GM04503 (cell line): ENCODE results near the gene PDE11A.
"Not testable (repeated sequence)": the region's sequence is repeated elsewhere in the genome, so short reads cannot be mapped to it uniquely, and the experiment has no call there.

Source experiments
- DNase-seq: peaks from one replicate; pipeline ENCODE4 v3.0.0-alpha.2; 2012; ENCODE audit warnings: low read depth

PDE11A gene

DNA sequence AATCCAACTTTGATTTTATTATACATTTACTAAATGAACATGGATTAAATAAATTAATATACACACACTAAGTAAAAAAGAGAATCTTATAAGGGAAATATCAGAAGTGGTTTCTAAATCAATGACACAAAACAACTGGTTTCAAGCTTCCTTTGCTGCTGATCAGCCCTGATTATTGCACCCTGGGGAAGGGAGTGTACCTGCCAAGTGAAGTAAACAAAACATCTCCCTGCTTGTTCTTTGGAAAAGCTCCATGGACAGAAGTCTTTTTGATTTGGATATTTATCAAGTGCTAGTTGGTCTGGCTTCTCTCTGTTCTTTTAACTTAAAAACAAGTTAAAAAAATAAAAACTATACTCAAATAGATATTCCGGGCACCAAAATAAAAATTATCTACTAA, 190.1 kb downstream of the PDE11A start:
- DNase-seq: no peak

DNA sequence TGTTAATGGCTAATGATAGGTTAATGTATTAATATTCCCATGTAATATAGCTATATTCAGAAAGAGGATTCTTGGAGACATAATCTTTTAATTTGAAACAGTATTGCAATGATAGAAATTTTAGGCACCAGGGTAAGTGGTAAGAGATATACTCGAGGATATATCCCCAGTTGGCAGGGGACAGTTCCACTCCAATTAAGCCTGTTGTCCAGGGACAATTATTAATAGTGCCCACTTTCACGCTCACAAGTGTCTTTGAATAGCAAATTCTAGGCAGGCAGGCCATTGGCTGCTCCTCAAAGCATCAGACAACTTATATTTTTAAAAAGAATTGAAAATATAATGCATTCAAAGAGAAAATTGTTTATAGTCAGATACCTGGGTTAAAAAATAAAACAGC, 190.7 kb downstream of the PDE11A start:
- DNase-seq: no peak

DNA sequence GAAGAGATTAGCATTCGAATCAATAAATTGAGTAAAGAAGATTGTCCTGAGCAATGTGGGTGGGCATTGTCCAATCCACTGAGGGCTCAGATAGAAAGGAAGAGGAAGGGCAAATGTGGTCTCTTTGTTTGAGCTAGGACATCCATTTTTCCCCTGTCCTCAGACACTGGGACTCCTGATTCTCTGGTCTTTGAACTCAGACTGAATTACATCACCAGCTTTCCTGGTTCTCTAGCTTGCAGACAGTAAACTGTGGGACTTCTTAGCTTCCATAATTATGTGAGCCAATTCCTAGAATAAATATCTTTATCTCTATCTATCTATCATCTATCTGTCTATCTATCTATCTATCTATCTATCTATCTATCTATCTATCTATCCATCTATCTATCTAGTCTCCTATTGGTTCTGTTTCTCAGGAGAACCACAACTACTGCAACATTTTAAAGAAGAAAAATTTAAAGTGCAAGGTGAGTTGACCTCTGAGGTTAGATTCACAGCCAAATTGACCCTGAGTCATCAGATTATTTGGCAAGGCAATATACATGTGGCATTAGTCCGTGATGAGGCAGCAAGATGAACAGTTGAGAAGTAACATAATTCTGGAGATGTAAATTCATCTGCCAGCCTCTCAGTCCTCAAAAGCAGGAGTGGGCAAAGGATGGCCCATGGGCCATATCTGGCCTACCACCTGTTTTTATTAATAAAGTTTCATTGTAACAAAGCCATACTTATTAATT, 191.4 kb downstream of the PDE11A start:
- DNase-seq: no peak

DNA sequence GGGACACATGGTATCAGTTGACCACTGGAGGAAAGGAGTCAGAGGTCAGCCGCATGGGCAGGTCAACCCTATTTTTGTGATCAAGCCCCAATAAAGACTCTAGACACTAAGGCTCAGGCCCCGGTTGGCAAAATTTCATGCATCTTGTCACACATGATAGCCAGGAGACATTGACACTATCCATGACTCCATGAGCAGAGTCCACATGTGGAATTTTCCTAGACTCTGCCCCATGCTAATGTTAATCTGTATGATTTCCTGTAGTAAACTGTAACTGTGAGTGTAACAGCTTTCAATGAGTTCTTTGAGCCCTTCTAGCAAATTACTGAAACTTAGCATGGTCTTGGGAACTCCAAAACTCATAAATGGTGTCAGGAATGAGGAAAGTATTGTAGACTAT, 192.3 kb downstream of the PDE11A start:
- DNase-seq: no peak

- DNase-seq: no peak
These were observed 195.6 kb downstream of the PDE11A start for GRCh38 chr2:177876950-177877349.

- no peak for DNase-seq
These were observed 197.9 kb downstream of the PDE11A start for GRCh38 chr2:177874686-177875085.

DNA sequence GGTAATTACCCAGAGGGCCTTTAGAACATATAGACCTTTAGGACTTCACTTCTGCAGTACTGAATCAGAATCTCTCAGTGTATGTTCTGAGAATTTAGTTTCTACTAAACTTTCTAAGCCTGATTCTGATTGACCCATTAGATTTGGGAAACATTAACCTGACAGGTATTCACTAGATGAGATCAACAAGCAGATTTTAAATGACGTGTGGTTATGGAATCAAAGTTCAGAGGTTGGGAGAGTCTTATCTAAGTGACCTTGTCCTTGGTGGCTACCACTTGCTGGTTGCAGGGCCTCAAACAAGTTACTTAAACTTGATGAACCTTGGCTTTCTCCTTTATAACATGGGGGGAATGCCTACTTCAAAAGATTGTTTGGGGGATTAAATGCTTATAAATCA, 198.7 kb downstream of the PDE11A start:
- DNase-seq: no peak

DNA sequence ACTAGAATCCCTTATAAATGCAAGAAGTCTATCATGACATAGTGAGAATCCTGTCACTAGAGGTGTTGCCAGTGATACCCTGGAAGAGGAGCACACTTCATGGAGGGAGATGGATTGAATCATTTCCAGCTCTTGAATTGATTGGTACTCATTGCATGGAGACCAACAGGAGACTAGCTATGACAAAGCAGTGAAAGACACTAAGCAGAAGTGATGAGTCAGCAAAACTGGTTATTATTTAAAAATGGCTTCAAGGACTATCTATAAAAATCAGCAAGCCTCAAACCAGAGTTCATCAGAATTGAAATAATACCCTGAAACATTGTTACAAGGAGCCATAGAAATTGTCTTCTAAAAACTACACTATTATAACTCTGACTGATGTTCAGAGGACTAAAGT, 200.3 kb downstream of the PDE11A start:
- DNase-seq: no peak

- DNase-seq: no peak
These were observed 202.7 kb downstream of the PDE11A start for GRCh38 chr2:177869912-177870311.

- DNase-seq: no peak
These were observed 203.4 kb downstream of the PDE11A start for GRCh38 chr2:177869209-177869608.

DNA sequence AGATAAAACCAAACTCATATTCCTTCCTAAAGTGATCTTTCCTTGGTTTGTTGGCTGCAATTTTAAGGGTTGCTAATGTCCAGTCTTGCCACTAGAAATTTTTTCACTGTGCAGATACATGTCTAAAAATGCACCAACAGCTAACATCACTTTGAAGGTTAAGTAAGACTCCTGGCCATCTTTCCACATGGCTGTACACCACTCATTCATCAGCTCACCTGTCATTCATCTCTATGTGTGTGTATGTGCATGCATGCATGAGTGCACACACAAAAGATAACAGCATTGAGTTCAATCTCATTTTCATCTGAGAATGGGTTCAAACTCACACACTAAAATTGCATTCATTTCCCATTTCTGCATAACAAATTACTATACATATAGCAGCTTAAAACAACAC, 203.8 kb downstream of the PDE11A start:
- DNase-seq: no peak

DNA sequence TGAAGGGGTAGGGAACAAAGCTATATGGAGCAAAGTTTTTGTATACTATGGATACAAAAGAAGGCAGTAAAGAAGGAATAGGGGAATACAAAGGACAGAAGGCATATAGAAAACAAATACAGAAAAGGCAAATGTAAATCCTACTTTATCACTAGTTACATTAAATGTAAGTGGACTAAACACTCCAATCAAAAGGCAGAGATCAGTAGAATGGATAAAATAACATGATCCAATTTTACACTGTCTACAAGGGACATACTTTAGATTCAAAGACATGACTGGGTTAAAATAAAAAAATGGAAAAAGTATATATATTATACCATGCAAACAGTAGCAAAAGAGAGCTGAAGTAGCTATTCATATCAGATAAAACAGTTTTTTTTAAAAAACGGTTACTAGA, 215.0 kb downstream of the PDE11A start:
- DNase-seq: no peak

DNA sequence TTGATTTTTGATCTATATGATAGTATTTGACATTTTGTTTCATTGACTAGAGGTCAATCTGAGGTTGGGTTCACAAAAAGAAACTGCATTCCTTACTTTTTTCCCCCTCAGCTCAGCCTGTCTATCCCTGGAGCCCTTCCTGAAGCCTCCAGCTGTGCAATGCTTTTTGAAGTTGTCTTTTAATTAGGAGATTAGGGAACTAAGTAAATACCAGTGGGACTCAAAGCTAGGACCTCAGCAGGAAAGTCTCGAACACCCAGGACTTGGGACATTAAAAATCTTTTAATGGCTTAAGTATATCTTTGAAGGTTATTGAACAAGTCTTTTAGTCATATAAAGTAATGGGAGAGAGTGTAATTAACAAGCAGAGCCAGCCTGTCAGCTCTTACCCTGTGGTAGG, 220.2 kb downstream of the PDE11A start:
- no peak for DNase-seq

DNA sequence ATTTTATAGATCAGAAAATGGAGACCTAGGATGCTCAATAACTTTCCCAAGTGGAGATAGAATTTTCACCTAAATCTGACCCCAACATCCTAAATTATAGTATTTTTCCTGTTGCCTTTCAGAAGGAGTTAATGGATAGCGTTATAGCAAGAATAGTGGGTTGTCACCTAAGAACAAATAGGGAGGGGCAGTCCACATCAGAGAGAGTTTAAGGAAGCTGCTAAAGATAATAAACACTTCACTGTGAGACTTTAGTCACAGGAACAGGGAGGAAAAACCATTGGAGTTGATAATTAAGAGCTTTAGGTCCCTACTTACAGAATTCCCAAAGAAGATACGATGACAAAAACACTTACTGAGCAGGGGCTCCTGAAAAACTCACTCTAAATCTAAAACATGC, 229.4 kb downstream of the PDE11A start:
- no peak for DNase-seq

GRCh38 chr2:177842243-177842642, 230.3 kb downstream of the PDE11A start:
- no peak for DNase-seq

- not testable (repeated sequence) for DNase-seq
These were observed 237.0 kb downstream of the PDE11A start for GRCh38 chr2:177835418-177836204.

- no peak for DNase-seq
These were observed 239.8 kb downstream of the PDE11A start for GRCh38 chr2:177832611-177833433.

DNA sequence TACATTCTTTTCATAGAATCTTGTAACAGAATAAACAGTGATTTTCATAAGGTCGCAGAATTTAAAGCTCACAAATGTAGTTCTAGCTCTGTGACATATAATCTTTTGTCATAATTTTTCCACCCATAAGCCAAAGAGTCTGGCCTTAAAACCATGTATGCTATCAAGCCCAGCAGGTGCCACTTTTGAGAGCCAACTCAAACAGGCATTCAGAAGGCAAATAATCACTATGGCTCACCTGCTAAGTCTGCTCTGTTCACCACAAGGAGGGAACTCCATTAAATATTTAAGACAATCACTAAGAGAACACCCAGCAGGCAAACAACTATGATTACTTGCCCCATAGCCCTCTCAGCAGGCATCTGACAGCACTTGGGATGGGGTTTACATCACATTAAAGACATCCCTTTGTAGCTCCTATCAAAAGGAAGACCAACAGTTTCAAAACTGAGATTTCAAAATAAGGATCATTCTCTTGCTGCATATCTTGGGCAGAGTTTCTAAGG, 241.6 kb downstream of the PDE11A start:
- DNase-seq: no peak

DNA sequence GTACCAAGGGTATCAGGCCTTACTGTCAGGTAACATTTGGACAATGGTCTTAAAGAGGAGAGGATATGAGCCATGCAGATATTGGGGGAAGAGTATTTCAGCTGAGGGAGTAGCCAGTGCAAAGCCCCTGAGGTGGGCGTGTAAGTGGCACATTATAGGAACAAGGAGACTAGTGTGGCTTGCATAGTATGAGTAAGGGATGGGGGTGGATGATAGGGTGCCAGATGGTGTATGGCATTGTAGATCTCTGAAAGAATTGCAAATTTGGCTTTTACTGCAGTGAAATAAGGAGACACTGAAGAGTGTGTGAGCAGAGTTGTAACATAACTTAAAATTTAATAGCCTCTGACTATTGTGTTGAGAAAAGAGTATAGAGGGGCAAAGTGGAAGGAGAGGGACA, 244.0 kb downstream of the PDE11A start:
- no peak for DNase-seq

- no peak for DNase-seq
These were observed 245.7 kb downstream of the PDE11A start for GRCh38 chr2:177826897-177827296.

DNA sequence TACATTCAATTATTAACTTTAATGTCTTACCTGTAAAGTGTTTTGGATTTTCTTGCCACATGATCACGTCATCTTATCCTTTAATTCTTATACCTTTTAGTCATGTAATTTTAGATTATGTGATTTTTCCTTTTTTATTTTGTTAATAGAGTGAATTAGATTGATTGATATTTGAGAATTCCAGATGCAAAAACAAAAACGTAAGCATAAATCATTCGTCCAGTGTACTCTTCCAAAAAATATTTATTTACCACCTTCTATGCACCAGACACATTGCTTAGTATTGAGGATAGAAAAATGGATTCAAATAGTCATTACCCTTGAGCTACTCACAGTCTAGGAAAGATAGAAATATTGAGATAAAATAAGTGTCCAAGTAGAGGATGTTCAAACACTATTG, 249.6 kb downstream of the PDE11A start:
- no peak for DNase-seq

DNA sequence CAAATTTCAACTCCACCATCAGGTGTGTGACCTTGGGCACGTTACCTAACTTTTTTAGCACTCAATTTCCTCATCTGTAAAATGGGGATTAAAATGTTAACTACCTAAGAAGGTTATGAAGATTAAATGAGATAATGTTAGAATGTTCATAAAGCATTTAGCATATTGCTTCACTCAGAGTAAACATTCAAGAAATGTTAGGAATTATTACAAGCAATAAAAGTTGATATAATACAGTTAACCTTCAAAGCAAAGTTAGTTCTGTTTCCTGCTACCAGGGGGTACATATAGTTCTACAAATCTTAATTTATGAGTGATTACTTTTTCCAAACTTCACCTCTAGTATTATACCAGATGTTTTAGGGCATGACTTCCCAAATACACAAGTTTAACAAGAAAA, 254.2 kb downstream of the PDE11A start:
- DNase-seq: no peak

DNA sequence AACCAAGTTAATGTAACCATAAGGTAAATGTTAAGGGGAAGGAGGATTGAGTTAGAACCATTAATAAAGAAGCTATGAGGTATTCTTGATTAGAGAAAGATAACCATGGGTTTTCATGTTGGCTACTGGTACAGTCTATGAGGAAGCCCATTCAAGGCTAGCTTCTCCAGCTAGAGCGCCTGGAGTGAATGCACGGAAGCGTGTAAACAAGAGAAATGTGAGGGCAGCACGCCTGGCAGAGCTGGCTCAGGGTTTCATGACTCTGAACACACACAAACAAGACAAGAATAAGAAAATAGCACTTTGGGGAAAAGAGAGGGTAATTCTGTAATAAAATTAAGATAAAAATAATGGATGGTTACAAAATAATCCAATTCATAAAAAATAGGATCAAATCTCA, 255.3 kb downstream of the PDE11A start:
- DNase-seq: no peak
